ENCODE data around the gene SYP. TPM values are rescaled to one million over a fixed set of nuclear protein-coding genes. Genes with fewer than 3 reads are reported as not detected.

The SYP gene
- total RNA-seq, 4 donors from 2014 or later, result 2.0 to 4.4 (median 3.0) TPM; not detected in 1

DNA sequence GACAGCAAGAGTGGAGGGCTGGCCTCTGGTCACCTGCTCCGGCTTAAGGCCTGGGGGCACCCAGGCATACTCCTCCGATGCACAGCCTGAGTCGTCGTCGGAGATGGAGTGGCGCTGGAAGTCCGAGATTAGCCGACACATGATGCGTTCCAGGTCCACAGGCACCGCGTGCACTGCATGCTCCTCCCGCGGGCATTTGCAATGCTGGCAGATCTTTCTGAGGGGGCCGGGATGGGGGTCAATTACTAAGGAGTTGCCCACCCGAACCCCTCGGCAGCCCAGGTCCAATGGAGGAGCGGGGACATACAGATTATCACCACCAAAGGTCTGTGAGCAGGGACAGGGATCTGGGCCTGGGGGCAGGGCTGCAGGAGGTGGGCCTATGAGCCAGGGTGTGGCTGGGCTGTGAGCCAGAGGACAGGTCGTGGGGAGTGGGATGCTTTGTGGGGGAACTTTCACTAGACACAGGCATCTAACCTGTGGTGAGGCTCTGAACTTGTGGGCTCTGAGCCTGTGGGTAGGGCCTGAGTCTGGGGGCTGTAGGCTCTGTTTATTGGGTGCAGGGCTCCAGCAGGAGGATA lies 16.2 kb downstream of the SYP start:
- intact Hi-C loops (cut with DNase I; ENCODE audit: low total_unique reads), result no loop called here
- no peaks in the 10 kb centered on the region for H3K36me3 ChIP-seq
- no peaks in the 10 kb centered on the region for H3K4me1 ChIP-seq
- H3K27me3 ChIP-seq, result no peaks in the 10 kb centered on the region
- no peak overlapping the region for H3K4me3 ChIP-seq
- peak overlapping the region; percentile 76 to 88 for H3K27ac ChIP-seq
- TF ChIP-seq CTCF (IDR thresholded peaks at IDR 0.05), result no peak
- TF ChIP-seq POLR2A (IDR thresholded peaks at IDR 0.05), result no peak
- DNase-seq, result no peak
- H3K9me3 ChIP-seq, result no peaks in the 10 kb centered on the region

GRCh38 chrX:49179358-49179757 lies 20.6 kb downstream of the SYP start:
- DNase-seq, result no peak
- H3K36me3 ChIP-seq, result no peaks in the 10 kb centered on the region
- H3K9me3 ChIP-seq, result no peaks in the 10 kb centered on the region
- TF ChIP-seq POLR2A (IDR thresholded peaks at IDR 0.05), result no peak
- TF ChIP-seq CTCF (IDR thresholded peaks at IDR 0.05), result no peak
- intact Hi-C loops (cut with DNase I; ENCODE audit: low total_unique reads), result no loop called here
- no peak overlapping the region for H3K4me3 ChIP-seq
- H3K27ac ChIP-seq, result no peak overlapping the region
- no peaks in the 10 kb centered on the region for H3K27me3 ChIP-seq
- H3K4me1 ChIP-seq, result no peaks in the 10 kb centered on the region

DNA sequence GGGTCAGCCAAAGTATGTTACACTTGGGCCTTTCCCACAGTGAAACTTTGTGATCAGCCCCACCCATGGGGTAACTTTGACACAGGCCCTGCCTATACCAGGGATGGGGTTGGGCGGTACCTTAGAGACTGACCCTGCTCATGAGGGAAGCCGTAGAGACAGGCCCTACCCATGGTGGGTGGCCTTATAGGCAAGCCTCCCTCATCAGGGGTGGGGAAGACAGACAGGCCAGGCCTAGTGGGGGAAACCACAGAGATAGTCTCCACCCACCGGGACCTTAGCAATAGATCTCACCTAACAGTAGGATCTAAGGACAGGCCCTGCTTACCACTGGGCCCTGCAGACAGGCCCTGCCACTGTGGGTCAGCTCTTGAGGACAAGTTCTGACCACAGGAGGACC lies 21.5 kb downstream of the SYP start:
- Histone ChIP-seq H3K4me1 (no peaks in the 10 kb centered on the region), H3K4me3 (no peak overlapping the region), H3K27ac (no peak overlapping the region), H3K9me3 (no peaks in the 10 kb centered on the region), H3K27me3 (no peaks in the 10 kb centered on the region), H3K36me3 (no peaks in the 10 kb centered on the region)
- intact Hi-C loops (cut with DNase I; ENCODE audit: low total_unique reads), result no loop called here
- DNase-seq, result no peak
- TF ChIP-seq CTCF (IDR thresholded peaks at IDR 0.05) (no peak), POLR2A (IDR thresholded peaks at IDR 0.05) (no peak)

- intact Hi-C loops (cut with DNase I; ENCODE audit: low total_unique reads), result no loop called here
- H3K4me3 ChIP-seq, result no peak overlapping the region
- DNase-seq, result no peak
- TF ChIP-seq POLR2A (IDR thresholded peaks at IDR 0.05), result no peak
- TF ChIP-seq CTCF (IDR thresholded peaks at IDR 0.05), result no peak
- H3K27ac ChIP-seq, result no peak overlapping the region
- H3K4me1 ChIP-seq, result no peaks in the 10 kb centered on the region
- H3K9me3 ChIP-seq, result no peaks in the 10 kb centered on the region
- H3K27me3 ChIP-seq, result no peaks in the 10 kb centered on the region
- H3K36me3 ChIP-seq, result no peaks in the 10 kb centered on the region
These were observed 22.0 kb downstream of the SYP start for GRCh38 chrX:49177873-49178480.

DNA sequence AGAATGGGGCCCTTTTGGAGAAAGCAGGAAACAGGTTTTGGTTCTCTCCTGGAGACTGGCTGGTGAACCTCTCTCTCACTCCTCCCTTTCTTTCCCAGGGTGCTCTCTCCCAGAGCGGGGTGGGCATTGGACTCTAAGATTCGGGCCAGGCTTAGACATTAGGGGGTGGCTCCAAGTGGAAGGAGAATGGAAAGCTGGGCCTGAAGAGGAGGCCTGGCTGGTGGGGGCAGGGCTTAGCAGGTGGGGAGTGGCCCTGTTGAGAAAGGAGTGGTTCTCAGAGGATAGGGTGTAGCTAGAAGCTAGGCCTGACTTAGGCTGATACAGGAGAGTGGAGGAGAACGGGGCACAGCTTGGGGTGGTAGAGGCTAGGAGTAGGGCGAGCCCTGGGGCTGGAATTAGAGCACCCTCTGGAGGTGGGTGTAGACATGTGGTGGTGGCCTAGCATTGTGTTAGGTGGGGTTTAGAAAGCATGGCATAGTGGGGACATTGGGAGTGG lies 22.6 kb downstream of the SYP start:
- intact Hi-C loops (cut with DNase I; ENCODE audit: low total_unique reads), result no loop called here
- Histone ChIP-seq H3K27ac (no peak overlapping the region), H3K27me3 (no peaks in the 10 kb centered on the region), H3K9me3 (no peaks in the 10 kb centered on the region), H3K4me3 (no peak overlapping the region), H3K36me3 (no peaks in the 10 kb centered on the region), H3K4me1 (no peaks in the 10 kb centered on the region)
- DNase-seq, result no peak
- no peak for TF ChIP-seq POLR2A (IDR thresholded peaks at IDR 0.05)
- no peak for TF ChIP-seq CTCF (IDR thresholded peaks at IDR 0.05)
